ENCODE data around the gene RGS7BP.

Gene RGS7BP

DNA sequence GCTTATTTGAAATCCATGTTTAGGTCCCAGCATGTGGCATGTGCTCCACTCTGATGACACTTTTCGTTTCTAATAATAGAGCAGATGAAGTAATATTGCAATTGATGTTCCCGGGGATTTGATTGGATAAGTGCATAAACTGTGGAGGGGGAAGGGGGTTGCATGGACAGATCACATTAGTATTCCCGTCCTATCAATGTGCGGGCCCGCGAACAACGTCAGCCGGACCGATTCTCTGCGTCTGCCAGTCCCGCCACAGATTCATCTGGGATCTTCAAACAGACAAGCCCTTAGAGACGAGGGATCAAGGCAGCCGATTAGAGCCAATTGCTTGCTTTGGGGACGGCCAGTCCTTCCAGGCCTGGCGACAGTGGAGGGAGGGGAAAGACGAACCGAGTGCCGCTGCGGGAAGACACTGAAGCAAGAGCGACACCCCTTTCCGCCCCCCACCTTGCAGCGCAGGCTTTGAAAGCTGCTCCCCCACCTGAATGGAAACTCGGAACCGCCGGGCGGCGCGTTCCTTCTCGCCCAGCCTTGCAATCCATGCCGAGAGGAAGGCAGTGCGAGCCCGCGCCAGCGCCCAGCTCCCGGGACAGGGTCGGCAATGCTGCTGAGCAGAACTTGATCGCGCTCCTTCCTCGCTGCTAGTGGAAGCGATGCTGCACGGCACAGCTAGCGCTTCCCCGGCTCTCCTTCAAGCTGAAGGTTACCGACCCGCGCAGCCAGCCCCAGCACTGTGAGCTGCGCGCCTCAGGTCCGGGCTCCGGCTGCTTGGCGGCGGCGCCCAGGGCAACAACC lies at the start of gene RGS7BP:
RGS7BP (plus strand) TSS at position 247 of the 798 bp plus-strand sequence. CDS start 610 bp downstream, outside the sequence.
- DNase-seq (ENCODE audit: low read depth in 2 of 2) = no peak

DNA sequence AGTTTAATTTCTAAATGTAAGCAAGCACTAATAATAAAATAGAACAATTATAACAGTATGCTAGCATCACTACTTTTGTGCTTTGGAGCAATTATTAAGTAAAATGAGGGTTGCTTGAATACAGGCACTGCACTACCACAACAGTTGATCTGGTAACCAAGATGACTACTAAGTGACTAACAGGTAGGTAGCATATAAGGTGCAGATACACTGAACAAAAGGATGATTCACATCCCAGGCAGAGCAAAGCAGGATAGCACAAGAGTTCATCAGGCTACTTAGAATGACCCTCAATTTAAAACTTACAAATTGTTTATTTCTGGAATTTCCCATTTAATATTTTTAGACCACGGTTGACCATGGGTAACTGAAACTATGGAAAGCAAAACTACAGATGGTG lies 48.0 kb upstream of the RGS7BP start:
- DNase-seq (ENCODE audit: low read depth in 2 of 2) = no peak

DNA sequence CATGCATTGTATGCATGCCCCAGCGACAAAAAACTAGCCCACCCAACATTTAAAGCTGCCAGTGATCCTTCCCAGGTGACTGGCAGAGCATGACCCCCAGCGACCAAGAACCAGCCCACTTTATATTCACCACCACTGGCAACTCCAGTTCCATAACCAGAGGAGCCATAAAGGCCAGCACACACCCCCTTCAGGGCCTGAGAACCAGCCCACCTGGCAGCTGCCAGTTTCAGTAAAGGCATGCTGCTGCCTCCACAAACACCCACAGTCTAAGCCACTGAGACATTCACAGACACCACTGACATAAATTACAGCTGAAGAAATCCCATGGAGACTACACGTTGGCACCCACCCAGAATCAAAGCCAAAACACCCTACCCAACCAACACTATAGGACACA lies 46.9 kb upstream of the RGS7BP start:
- no peak for DNase-seq (ENCODE audit: low read depth in 2 of 2)

DNA sequence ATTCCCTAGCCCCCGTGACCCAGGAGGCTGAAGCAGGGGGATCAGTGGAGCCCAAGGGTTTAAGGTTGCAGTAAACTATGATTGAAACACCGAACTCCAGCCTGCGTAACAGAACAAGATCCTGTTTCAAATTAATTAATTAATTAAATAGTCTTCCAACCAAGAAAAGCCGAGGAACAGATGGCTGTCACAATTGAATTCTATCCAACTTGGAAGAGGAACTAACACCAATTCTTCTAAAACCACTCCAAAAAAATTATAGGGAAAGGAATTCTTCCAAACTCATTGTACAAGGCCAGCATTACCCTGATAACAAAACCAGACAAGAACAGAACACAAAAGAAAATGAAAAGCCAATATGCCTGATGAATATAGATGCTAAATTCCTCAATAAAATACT lies 43.4 kb upstream of the RGS7BP start:
- DNase-seq (ENCODE audit: low read depth in 2 of 2) = no peak

DNA sequence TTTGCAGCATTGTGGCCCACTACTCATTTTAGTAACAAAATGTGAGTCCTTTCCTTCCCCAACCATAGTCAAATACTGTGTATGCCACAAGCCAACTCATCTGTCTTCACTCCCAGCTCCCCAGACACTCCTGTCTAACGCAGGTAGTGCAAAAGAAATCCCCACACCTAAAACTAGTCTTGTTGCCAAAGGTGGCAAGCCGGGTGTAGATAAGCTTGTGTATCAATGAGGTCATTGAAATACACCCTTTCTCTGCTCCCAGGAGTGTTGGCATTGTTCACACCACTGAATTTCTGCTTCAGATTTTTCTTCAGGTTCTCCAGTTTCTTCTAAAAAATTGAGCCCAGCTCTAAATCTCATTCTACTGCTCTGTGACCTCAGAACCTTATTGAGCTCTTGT lies 19.7 kb upstream of the RGS7BP start:
- no peak for DNase-seq (ENCODE audit: low read depth in 2 of 2)

DNA sequence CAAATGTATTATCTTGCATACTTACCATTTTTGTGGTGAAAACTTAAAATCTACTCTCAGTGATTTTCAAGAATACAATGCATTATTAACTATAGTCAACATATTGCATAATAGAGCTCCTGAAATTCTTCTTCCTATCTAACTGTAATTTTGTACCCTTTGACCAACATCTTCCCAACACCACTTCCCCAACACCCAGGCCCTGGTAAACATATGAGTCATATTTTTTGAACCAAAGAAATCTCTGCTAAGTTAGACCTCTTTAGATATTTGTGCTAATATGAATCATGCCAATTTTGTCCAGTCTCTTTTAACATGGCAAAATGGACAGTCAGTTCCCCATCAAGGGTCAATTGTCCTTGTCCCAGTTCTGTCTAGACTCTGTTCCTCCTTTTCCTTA lies 18.5 kb upstream of the RGS7BP start:
- DNase-seq (ENCODE audit: low read depth in 2 of 2) = no peak

DNA sequence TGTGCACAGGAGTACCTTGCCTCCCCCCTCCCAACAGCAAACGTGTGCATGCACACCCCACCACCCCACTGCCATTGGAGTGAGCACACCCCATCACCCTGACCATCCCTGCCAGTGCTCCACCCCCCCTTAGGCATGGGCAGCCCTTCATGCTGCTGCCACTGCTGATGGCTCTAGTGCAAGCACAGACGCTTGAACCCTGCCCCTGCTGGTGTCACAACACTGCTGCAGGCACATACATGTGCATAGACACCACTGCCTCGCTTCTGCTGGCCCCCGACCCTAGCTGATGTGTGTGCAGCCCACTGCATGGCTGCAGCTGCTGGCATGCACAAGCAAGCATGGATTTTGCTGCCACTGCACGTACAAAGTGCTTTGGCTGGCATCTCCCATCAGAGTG lies 16.0 kb upstream of the RGS7BP start:
- no peak for DNase-seq (ENCODE audit: low read depth in 2 of 2)

DNA sequence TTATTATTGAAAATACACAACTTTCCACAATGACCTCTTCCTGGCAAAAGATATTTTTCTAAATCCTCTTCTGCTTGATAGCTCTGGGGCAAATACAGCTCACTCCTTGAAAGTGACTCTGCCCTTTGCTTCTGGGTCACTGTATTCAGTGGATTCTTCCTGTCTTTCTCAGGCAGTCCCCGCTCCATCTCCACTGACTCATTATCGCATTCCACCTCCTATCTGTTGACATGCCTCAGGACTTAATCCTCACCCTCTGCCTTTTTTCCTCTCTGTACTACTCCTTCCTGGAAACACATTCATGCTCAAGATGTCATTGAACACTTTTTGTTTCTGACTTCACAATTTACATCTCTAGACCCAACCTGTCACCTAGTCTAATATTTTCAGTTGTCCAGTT lies 8.4 kb upstream of the RGS7BP start:
- no peak for DNase-seq (ENCODE audit: low read depth in 2 of 2)

DNA sequence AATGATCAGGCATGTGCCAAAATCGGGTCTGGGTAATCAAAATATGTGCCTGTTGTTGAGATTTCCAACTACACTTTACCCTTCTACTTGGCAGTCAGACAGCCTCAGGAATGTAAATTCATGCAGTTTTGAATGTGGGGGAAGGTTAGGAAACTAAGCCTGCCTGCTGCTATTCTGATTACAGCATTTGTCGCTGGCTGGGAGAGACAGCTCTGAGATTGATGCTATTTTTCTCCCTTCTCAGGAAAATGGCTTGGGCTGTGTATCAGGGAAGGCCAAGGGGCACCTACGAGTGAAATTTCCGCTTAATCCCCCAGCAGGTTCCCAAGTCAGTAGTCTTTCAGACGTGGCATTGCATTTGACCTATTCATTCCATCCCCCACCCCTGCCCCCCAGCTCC lies 3.6 kb upstream of the RGS7BP start:
- DNase-seq (ENCODE audit: low read depth in 2 of 2) = no peak

DNA sequence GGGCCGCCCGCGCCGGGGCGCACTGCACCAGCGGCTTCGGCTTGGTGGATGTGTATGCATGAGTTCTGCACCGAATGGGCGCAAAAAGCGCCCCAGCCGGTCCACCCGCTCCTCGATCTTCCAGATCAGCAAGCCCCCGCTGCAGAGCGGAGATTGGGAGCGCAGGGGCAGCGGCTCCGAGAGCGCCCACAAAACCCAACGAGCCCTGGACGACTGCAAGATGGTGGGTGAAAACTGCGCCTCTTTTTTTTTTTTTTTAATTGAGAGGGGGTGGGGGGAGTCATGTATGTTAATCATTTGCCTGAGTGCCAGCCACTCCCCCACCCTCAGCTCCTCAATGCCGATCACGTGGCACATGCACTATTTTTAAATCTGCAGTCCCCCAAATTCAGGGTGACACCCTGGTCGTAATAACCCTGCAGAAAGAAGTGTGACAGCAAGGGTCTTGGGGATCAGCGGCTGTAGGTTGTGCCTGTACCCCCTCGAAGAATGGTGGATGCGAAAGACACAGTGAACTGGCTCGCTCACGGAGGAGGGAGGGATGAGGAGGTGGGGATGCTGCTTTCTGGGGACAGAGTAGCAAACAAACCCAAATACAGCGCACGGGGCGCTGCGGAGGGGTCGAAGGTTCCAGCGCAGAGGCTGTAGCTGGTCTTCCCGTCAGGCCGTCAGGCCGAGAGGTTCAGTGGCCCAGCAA lies 900 bp downstream of the RGS7BP start:
- DNase-seq (ENCODE audit: low read depth in 2 of 2) = no peak

DNA sequence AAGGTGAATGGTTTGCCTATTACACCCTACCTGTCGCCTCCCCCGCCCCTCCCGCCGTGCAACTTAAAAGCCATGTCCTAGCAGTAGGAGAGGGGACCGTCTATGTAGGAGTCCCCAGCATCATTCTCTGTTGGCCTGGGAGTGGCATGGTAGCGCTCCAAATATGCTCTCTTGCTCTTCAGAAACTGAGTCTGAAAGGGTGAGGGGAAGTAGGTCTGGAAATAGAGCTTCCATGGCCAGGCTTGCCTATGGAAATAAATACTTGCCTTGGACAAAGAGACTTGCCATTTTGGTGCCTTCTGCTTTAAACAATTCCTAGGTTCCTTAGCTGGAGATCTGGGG lies 1.4 kb downstream of the RGS7BP start:
- no peak for DNase-seq (ENCODE audit: low read depth in 2 of 2)

DNA sequence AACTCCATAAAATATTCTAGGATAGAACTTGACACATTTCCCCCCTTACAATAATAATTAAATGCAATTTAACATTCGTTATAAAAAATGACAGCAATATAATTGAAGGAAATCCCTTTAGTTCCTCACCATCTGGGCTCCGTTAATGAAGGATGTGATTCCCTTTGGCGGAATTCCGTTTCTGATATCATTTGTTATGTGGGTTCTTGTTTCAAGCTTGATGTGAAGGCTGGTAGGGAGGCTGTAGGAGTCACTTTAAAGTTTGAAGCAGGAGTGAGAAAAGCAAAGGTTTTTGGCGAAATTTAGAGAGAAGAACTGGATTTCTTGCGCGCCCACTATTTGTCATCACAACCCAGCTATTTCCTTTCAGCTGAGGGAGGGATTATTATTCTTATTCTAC lies 4.0 kb downstream of the RGS7BP start:
- no peak for DNase-seq (ENCODE audit: low read depth in 2 of 2)

DNA sequence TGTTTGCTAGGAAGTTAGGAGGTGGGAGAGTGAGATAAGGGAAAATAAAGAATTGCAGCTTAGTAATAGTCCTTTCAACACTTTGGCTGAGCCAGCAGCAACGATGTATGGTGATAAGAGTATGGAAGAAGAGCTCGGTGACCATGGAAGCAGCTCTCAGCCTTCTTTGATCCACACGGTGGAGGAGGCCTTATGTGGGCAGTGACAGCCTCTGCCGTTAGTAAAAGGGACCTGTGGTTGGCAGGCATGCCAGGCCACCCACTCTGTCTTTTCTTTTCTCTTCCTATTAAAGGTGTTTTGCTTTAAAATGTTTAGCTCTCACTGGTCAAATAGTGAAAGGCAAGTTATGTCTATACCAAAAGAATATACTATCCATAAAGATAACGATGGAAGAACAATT lies 7.7 kb downstream of the RGS7BP start:
- no peak for DNase-seq (ENCODE audit: low read depth in 2 of 2)

DNA sequence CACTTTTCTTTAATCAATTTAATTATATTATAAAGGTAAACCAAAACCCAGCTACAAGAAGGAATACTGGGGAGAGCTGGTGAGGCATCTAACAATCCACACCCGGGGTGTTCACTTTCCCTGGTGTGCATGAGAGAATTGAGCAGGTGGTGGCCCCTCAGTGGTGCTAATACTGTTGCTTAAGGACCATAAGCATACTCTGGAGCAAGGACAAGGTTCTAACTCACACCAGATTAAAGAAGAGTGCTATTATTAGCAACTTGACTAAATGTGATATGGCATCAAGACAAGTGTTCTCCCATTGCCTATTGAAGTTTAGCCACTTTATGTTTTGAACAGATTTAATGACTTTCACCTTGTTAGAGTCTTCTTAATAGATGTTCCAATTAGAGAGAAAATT lies 8.8 kb downstream of the RGS7BP start:
- DNase-seq (ENCODE audit: low read depth in 2 of 2) = no peak

DNA sequence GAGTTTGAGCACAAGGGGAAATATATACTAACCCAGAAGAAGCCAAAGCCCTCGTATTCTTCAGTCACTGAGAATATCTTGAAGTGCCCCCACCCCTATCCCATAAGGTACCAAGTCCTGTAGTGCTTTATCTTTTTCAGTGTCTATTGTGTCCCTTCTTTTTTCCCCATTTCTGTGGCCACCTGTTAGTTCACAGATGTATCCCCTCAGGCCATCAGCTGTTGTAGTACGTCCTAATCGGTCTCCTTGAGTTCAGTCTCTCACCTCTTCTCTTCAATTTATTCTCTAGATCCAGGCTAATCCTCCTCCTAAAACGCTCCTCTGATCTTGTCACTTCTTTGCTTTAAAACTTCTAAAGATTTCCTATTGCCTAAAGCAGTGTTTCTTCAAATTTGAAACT lies 10.4 kb downstream of the RGS7BP start:
- DNase-seq (ENCODE audit: low read depth in 2 of 2) = no peak

DNA sequence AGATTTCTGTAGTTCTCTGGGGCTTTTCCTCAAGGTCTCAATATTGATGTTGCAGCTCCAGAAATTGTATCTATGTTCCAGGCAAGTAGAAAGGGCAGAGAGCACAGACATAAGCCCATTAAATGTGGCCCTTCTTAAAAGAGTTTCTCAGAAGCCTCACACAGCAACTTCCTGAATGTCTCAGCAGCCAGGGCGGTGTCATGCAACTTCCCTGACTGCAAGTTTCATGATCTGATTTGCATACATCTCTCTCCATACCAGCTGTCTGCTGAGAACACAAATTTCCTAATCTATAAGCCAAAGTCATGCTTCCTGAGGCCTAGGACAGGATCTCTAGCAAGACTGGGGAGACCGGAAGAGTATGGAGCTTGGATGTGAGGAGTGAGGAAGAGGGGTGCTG lies 13.0 kb downstream of the RGS7BP start:
- DNase-seq (ENCODE audit: low read depth in 2 of 2) = no peak

DNA sequence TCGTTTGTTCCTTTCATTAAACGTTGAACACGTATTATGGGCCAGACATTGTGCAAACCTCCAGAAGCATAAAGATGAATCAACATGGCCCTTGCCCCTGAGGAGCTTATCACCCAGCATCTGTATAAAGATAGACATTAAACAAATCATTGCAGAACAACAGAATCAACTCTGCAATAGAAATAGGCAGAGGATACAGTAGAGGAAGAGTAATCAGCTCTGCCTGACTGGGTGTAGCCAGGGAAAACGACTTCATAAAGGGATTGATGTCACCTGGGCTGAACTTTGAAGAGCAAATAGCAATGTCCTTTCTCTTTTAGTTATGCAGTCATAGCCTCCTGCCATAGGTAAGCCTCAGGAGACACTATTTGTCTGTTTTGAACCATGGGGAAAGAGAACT lies 13.4 kb downstream of the RGS7BP start:
- DNase-seq (ENCODE audit: low read depth in 2 of 2) = no peak

DNA sequence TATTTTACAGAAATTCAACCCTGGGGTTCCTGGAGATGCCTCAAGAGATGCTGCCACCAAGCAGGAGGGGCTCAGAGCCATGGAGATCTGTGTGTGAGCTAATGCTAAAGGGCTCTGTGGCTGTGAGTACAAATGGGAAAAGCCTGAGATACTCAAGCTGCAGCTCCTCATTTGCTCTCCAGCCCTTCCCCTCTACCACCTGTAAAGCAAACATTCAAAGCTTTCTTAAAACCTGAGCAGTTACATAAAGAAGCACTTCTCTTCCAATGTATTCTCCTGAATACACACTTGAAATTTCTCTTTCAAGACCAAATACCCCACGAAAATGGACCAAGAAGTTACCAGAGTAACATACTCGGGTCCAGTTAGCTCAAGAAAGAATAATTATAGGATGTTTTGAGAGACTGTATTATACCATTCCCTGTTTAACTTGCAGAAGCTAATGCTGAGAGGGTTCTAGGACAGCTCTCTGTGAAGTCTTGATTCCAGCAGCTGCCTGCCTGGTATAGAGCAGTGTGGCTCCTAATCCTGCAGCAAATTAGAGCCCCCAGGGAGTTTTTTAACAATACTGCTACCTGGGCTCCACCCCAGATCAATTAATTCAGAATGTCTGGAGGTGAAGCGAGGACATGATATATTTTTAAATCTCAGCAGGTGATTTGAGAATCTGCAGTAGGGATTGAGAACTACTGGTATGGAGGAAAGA lies 21.1 kb downstream of the RGS7BP start:
- DNase-seq (ENCODE audit: low read depth in 2 of 2) = no peak

DNA sequence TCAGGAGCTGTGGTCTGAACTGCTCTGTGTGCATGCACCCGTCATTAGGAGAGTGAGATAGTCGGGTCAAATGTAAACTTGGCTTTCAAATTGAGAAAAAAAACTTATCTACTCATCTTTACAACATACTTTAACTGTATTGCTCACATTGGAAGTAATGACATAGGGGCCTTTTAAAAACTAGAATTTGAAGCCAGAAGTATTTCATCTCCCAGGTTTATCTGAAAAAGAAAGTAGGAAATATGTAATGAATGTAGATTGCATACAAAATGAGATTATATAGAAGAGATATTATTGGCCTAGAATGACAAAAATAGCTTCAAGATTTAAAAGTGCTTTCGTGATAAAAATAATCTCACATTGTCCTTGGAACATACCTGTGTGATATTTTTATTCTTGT lies 24.3 kb downstream of the RGS7BP start:
- no peak for DNase-seq (ENCODE audit: low read depth in 2 of 2)

DNA sequence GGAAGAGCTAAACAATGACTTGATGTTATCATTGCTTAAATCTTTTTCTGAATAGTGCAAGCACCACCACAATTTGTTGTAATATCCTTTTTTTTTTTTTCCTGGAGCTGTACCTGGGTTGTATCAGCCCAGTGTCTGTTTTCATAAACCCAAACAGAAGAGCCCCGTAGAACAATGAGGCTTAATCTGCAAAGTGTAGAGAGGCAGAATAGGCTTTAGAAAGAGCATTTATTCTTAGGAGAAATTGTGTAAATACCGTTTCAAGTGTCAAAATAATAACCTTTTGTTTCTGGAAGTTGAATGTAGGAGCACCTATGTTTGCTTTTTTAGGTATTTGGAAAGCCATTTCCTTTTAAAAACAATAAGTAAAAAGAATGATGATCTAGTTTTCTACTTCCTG lies 26.4 kb downstream of the RGS7BP start:
- DNase-seq (ENCODE audit: low read depth in 2 of 2) = no peak

DNA sequence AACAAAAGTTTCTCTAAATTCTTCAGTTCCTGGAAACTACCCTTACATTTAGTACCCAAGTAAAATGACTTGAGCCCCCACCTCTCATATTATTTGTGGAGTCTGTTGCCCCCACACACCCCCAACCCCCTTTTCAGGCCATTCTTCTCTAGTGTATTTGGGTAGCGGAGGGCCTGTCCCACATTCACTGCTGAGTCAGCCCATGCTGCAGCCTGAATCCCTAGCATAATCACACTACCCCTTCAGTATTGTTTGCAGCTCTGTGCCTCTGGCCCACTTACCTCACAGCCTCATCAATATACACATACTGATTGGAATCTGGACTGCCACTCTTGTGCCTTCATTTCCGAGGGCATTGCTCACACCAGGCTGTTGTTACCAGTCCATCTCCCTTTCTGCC lies 26.8 kb downstream of the RGS7BP start:
- DNase-seq (ENCODE audit: low read depth in 2 of 2) = no peak

DNA sequence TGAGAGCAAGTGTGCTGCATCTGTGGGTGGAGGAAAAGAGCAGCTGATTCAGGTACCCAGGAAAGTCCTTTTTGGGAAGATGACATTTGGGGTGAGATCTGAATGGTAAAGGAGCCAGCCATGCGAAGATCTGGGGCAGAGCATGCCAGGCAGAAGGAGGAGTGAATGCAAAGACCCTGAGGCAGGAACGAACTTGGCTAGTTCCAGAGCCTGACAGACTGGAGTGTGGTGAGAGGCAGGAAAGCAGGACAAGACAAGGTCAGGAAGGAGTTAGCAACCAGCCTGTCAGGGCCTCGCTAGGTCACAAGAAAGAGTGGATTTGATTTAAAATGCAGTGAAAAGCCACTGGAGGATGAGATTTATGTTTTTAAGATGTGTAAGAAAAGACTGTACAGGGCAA lies 28.2 kb downstream of the RGS7BP start:
- DNase-seq (ENCODE audit: low read depth in 2 of 2) = no peak

DNA sequence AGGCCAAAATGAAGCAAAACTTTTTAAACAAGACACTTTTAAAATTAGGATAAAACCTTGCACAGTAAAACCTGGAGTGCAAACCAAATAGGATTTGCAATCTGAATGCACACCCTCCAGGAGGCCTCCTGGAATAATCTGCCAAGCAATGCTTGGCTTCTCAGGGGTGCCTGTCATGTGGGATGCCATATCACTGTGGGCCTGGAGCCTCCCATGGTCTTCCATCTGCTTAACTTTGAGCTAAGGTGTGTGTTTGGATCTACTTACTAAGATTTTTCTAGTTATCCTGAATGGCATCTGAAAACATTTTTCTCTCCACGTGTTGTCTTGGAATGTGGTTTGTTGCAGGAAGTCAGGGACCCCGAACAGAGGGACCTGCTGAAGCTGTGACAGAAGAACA lies 52.1 kb downstream of the RGS7BP start:
- no peak for DNase-seq (ENCODE audit: low read depth in 2 of 2)
